DMS53 (cell line): Measurements from ENCODE around the gene LRP2.
"Not testable (repeated sequence)": the region's sequence is repeated elsewhere in the genome, so short reads cannot be mapped to it uniquely, and the experiment has no call there.

Source experiments
- DNase-seq: peaks from one replicate; lab custom pipeline; 2025; lab: John Stamatoyannopoulos, UW

LRP2 gene

DNA sequence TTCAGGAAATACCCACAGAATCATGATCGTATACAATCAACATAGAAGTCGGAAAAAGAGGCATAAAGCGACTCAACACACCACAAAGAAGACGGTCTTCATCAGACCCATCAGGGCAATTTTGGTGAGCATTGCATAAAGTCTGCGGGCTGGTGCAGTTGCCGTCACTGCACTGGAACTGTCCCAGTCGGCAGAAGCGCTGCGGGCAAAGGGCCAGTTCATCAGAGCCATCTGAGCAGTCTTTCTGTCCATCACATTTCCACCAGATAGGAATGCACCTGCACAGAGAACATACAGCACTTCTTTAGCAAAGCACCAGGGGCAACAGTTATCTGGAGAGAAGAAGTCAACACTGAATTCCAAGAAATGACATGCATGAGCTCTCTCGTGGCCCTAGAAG lies 187.2 kb downstream of the LRP2 start:
- no peak for DNase-seq

DNA sequence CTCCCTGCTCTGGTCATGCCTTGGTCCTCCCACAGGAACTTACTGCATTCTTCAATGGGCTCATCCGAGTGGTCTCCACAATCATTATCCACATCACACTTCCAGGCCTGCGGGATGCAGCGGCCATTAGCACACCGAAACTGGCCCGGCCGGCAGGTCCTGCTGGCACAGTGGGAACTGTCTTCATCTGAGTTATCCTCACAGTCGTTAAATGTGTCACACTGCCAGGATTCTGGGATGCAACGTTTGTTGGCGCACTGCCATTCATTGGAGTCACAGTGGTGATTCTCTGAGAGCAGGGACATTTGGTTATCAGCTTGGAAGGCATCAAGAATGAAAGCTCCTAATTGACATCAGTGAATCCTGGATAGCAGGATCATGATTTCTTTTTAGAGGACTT lies 188.5 kb downstream of the LRP2 start:
- no peak for DNase-seq

DNA sequence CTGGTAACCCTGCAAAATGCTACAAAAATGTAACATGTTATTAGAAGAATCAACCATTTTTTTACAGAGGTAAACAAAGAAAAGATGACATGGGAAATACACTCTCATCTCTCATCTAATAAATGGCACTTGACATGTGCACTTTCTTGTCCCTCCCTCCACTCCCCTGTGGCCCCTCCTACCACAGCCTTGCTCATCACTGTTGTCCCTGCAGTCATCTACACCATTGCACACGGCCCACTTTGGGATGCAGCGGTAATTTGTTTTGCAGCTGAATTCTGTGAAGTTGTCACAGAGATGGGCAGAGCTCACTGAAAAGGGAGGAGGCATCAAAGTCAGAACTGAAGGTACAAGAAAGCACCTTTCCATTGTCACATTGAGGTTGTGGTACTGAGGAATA lies 189.4 kb downstream of the LRP2 start:
- peak; percentile 12 for DNase-seq

DNA sequence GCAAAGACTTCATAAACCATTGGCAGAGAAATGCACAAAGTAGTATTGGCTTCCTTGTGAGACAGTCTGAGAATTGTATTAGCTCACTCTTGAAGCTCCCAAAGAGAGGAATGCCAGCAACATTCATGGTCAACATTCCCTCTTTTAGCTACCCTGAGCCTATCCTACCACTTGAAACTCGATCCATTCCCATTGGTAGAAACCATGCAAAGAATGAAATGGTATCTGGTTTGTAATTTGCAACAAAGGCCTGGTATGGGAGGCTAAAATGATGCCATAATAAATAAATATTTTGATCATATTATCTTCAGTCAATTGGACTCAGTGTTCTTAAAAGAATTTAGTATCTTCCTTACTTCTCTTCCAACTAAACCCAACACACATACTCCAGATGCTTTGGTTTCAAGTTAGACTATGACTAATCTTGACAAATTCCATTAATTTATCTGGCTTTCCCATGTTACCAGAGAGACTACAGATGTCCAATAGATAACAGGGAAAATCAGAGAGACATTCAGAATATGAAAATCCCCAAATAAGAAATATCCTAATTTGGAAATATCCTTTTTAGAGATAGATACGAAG lies 190.1 kb downstream of the LRP2 start:
- DNase-seq = no peak

DNA sequence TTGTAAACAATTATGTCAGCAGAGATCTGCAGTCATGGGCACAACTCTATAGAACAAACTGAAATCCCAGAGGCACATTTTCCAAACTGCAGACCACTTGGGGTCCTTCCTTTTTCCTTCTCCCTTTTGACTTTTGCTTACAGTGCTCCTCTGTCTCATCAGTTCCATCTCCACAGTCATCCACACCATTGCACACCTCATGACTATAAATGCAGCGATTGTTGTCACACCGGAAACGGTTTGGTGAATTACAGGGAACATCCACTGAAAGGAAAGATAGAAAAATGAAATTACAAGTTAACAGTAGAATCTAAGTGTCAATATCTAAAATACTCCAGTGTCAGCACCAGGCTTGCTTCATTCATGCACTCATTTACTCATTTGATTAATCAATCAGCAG lies 196.5 kb downstream of the LRP2 start:
- no peak for DNase-seq

DNA sequence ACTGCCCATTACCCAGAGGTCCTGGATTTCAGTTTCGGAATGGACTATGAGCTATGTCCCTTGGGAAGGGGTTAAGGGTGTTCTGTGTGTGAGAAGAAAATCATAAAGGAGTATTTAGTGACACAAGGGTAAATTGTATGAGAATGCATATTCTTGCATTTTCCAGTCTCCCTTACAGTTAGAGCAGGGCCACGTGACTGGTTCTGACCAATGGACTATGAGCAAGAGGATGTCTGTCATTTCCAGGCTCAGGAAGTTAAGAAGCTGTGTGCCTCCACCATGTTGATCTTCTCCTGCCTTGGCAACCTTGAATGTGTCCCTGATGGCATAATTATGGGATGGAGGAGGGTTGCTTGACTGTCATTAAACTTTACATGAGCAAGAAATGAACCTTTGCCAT lies 198.0 kb downstream of the LRP2 start:
- DNase-seq = no peak

DNA sequence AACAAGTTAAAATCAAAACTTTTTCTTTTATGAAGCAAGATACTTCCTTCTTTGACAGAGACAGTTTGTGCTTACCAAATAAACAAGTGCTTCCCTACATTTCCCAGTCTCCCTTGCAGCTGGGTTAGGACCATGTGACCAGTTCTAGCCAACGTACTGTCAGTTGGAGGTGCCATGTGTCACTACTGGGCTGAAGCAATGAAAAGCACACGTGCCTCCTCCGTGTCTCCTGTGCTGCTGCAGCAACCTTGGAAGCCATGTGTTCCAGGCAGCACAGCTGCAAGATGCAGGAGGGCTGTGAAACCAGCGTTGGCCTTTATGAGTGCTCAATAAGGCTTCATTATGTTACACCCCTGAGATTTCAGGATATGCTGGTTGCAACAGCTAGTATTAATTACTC lies 199.7 kb downstream of the LRP2 start:
- no peak for DNase-seq

DNA sequence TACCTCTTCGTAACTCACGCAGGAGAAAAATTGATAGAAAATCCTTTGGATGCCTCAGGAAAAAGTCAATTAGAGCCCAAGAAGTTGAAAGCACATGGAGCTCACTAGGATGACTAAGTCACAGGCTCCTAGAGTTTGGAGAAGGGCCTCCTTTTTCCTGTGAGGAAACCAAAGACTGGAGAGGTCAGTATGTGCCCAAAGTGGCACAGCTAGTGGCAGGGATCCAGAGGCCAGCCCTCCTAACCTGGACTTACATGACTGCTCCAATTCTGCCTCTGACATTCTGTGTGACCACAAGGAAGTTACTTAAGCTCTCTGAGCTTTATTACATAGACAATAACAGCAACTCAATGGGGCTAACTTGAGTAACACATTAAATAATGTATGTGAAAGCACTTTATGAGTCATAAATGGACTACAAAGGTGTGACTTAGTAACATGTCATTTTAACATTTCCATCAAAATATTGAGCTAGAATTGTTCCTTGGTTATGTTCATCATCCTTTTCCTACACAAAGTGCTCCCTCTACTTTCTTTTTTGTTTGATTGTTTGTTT lies 201.3 kb downstream of the LRP2 start:
- no peak for DNase-seq

DNA sequence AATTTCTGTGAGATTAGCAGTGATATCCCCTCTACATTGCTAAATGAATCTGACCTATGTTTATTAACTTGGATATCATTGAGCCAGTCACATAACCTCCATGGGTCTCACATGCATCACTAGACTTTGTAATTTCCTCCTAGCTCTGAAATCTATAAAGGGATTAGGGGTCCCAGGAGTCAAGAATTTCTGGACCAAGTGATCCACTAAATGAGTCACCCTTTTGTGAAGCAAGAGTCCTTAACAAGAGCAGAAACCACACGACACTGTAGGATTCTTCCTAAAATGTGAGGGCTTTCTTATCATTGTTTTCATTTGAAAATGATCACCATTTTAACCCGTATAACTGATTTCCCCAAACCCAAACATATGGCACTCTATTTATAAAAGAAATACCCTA lies 202.6 kb downstream of the LRP2 start:
- DNase-seq = no peak

DNA sequence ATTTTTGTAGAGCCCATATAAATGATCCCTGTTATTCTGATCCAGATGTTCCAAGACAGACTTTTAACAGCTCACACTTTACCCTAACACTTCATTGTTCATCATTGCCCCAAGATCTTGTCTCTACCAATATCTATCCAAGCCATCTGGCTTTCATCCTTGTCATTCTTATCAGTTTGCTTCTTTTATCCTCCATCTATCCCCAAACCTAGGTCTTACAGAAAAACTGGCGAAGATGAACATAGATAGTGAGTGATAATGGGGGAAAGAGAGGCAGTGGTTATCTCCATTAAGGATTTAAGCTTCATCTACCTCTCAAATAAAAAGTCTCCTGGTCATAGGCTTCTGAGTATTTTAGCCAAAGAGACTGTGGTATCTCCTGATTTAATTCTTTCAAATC lies 203.5 kb downstream of the LRP2 start:
- DNase-seq = no peak

DNA sequence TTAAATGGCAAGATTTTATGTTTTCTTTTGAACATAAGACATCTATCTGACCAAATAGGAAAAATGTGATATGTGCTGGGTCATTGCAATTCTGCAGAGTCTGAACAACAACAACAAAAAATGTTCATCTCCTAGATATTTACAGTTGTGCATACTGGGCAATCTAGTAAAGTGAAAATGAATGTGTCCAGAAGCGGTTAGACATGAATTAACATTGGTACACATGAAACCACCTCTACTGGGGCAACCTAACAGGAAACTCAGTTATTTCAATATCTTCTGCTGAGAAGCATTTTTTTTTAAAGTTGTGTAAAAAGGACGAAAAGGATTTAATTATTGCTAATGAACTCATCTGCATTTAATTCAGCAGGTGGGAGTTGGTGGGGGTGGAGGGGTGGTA lies 216.1 kb downstream of the LRP2 start:
- no peak for DNase-seq

DNA sequence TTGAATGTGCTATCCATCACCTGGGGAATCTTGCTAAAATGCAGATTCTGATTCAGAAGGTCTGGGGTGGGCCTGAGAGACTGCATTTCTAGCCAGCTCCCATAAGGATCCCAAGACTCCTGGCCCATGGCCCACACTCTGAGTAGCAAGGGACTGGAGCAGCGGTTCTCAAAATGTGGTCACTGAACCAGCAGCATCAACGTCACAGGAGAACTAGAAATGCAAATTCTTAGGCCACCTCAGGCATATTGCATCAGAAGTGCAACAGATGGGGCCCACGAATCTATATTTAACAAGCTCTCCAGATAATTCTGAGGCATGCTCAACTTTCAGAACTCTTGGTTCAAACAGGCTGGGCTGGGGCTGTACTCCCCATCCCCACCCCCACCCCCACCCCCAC lies 218.3 kb downstream of the LRP2 start:
- DNase-seq = no peak

DNA sequence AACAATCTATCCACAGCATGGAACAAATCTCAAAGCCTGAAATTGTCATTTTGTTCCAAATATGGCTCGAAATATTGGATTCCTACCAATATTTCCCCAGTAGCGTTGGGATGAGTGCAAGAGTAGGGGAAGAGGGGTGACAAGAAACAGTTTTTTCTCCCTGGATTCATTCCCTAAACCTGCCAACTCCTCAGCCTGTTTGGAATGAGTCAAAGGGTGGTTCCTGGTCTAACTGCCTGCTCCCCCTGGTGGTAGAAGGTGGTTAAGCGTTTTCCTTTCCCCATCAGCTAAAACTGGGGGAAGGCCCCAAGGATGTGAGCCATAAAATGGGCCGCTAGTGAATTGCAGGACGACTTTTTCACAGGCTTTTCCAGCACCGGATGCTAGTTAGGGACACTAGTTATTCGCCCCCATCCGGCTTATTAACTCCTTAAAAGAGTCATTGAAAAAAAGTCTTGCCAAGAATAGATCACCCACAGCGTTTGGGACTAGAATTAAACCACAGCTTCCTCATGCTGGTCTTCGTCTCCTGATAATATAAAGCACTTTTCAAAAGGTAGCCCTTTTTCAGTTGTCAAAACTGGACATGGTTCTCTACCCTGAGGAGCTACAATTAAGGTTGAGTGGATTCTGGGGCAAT lies 220.5 kb downstream of the LRP2 start:
- peak; percentile 82 for DNase-seq

DNA sequence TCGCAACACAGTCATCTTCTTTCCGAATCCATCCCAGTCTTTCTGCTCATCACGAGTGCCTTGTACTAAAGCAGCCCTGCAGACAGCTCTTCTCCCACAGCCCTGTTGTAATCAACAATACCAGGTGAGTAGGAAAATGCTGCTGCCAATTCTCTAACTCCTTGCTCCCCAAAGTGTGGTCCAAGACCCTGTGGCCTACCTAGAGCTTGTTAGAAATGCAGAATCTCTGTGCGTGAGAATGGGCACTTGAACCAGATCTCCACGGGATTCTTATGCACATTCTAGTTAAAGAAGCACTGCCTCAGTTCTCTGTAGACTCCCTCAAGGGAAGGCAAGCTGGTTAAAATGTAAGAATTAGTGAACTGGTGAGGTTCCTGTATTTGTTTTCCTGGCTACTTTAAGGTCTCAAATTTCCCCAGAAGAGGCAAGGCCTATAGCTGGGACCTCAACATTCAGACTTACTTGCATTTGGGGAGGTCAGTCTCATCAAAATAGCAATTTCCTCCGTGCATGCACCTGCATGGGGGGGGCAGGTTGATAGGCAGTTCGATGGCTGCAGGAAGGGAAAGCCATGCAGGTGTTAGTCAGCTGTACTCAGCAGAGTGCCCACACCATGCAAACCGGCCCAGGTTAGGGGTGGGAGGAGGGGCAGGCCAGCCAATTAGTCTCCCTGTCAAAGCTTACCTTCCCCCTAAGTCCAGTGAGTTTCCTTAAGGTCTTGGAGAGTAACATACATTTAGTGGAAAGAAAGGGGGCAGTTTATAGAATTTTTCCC lies 222.2 kb downstream of the LRP2 start:
- no peak for DNase-seq

DNA sequence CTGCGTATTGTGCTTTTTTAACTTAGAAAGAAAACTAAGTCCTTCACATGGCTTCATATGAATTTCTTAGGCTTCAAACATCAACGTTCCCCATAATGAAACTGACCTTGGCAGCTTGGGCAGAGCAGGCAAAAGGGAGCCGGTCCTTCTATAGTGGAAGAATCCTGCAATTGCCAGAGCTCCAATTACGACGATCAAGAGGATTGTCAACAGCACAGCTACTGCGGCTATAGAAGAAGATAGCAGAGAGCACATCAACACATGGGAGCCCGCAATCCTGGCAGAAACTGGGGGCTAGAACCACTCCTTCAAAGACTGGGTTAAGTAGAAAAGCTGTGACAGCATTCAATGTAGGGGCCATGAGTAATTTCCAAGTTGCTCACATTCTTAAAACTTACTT lies 223.2 kb downstream of the LRP2 start:
- no peak for DNase-seq

DNA sequence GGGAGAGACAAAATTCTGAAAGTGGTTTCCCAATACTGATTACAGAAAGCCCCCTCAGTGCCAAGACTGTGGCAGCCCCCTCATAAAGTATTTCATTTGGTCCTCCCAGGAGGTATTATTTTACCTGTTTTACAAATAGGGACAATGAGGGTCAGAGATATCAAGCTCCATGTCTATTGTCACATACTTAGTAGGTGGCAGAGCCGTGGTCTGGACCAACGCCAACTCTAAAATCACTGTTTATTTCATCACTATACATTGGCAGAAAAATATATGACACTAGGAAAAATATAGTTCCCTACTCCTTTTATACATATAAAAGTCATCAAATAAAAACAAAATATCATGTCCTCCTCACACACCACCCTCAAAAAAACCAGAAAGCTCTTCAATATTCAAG lies 224.4 kb downstream of the LRP2 start:
- no peak for DNase-seq

DNA sequence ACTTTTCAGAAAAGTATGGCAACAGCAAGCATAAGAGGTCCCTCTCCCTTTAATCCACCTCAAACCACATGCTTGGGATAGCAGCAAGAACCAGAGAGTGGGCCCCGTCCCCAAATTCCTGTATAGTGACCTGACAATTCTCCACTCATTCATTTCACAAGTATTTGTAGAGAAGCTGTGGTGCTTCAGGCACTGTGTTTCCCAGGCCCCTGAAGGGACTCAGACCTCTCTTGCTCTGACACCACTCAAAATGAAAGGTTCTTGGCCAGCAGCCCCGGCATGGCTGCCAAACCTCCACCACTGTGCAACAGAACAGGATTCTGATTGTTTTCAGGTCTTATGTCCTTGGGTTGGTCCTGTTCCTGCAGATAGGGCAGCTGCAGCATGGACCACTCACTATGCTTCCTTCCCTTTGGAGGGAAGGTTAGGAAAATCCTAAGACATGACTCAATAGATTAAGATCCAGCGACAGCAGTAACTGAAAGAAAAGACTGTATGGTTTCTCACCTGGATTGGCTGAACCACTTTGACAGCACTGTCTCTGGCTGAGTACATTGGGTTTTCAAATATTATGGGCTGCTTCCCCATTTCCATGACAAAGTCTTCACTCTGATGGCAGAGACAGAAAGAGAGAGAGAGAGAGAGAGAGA lies 225.3 kb downstream of the LRP2 start:
- no peak for DNase-seq

DNA sequence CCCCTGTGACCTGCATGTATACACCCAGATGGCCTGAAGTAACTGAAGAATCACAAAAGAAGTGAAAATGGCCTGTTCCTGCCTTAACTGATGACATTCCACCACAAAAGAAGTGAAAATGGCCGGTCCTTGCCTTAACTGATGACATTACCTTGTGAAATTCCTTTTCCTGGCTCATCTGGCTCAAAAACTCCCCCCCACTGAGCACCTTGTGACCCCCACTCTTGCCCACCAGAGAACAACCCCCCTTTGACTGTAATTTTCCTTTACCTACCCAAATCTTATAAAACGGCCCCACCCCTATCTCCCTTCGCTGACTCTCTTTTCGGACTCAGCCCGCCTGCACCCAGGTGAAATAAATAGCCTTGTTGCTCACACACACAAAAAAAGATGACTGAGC lies 225.9 kb downstream of the LRP2 start:
- DNase-seq = not testable (repeated sequence)

DNA sequence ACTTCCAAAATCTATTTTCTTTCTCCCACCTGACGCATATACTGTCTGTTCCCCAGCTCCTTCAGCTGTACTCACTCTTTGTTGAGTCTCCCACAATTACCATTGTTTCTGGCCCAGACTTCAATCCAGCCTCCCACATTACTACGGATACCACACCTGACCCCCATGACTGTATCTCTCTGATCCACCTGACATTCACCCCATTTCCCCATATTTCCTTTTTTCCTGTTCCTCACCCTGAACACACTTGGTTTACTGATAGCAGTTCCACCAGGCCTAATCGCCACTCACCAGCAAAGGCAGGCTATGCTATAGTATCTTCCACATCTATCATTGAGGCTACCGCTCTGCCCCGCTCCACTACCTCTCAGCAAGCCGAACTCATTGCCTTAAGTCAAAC lies 228.1 kb downstream of the LRP2 start:
- DNase-seq = not testable (repeated sequence)

DNA sequence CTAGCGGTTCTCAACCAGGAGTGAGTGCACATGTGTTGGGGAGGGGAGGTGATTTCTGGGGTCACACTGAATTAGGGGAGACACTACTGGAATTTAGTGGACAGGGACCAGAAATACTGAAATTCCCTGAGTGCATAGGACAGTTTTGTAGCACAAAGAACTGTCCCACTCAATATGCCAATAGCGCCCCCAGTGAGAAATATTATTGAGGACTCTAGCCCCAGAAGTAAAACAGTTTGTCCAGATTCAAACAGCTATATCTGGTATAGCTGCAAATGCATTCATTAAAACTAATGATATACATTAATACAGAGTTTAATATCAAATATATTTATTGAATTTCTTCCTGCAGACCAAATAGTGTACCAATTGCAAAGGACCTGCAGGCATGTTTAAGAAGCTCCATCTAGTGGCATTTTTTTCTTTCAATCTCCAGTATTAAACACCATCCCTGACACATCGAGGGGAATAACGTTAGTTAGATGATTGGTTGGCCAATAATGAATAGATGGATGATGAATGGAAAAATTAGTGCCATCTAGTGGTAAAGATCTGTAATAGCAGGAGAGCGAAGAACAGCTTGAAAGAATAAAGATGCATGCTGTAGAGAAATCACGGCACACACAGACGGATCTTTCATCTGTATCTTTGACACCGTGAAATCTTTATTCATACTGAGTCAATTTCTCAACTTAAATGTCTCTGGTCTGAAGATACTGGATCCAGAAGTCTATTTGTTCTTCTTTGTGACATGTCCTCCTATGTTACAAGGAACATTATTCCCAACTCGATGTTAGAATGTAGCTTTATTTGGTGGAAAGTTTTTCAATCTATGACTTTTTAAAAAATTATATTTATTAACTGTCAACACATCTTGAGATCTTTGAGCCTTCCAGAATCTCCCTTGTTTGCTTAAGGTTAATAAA lies 230.5 kb downstream of the LRP2 start:
- DNase-seq = peak; percentile 81

DNA sequence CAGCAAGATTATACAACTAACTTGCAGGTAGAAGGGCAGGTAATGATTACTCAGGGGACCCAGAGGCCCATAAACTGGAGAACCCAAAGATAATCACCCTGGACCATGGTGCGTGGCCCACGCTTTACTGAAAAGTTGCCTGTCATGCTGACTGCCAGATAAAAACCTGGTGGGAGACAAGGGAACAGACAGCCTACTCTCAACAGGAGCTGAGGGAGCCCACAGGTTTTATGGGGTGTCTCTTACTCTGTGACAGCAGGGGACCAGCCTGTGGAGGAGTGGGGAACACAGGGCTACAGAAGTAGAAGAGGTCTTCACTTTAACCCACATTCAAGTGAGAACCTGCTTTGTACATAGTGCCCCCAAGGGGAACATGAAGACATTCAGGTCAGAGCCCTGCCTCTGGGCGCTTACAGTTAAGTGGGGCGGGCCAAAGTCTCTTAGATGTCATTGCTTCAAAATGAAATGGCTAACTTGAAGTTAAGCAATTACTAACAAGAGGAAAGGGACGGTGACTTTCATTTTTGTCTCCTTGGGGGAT lies 232.6 kb downstream of the LRP2 start:
- DNase-seq = no peak
